ENCODE measurements around the gene ARHGAP42.

GRCh38 chr11:100682247-100682969 is 4.7 kb upstream of the ARHGAP42 start:
- TF ChIP-seq EZH2 (IDR thresholded peaks at IDR 0.05; ENCODE audit: insufficient read depth, poor library complexity, severe bottlenecking) (no peak), EZH2phosphoT487 (IDR thresholded peaks at IDR 0.05; ENCODE audit: insufficient read depth, low read depth) (no peak)
